Activated CD8-positive, alpha-beta memory T cell treated with anti-CD3 and anti-CD28 coated beads for 1 hour (primary cell): ENCODE data around the gene OR2S2.

ENCODE experiments used
- DNase-seq, 2 donors: peaks; one replicate each; pipeline ENCODE4 v3.0.0-alpha.2; 2020; ENCODE audit warnings: low read depth in 1 of 2; ENCODE audit errors: extremely low read depth in 1 of 2

Gene OR2S2

GRCh38 chr9:35910613-35911359 is 47.2 kb downstream of the OR2S2 start:
- DNase-seq = peak in 1 of 2 donors; percentile 8

DNA sequence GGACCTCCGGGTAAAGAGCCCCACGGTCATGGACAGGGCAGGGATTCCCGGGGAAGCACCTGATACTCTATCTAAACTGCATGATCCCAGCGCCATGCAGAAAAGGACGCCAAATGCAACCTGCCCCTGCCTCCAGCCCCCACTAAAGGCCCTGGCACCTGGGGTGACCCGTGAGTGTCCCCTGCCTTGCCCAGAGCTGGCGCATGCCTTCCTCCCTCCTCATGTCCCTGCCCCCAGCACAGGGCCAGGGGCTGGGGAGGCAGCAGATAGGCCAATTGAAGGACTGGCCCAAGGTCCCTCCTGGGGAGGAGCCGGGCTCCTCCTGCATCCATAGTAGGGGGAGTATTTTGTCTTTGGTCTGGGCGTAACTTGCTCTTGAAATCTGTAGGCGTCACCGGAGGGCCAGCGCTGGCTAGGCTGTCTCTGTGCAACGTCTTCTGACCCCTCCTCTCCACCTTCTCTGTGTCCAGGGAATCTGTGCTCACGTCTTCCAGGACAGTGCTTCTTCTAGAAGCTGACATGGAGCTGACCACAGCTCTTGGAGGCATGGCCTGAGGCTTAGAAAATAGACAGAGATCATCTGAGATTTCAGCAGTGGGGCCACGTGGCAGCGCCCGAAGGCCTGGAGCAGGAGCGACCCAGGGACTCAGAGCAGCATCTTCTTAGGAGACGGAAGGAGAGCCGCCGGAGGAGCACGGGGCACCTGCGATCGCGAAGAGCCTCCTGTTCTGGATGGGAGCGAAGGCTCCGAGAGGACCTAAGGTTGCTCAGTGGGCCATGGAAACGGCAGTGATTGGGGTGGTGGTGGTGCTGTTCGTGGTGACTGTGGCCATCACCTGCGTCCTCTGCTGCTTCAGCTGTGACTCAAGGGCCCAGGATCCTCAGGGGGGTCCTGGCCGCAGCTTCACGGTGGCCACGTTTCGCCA is 48.0 kb downstream of the OR2S2 start:
- no peak for DNase-seq

- no peak for DNase-seq
Observed at GRCh38 chr9:35909274-35909673, 48.7 kb downstream of the OR2S2 start, which contains the start of gene SPAAR. TSS of gene SPAAR (plus strand) at chr9:35909490. CDS start at chr9:35910464, 974 bp downstream.

DNA sequence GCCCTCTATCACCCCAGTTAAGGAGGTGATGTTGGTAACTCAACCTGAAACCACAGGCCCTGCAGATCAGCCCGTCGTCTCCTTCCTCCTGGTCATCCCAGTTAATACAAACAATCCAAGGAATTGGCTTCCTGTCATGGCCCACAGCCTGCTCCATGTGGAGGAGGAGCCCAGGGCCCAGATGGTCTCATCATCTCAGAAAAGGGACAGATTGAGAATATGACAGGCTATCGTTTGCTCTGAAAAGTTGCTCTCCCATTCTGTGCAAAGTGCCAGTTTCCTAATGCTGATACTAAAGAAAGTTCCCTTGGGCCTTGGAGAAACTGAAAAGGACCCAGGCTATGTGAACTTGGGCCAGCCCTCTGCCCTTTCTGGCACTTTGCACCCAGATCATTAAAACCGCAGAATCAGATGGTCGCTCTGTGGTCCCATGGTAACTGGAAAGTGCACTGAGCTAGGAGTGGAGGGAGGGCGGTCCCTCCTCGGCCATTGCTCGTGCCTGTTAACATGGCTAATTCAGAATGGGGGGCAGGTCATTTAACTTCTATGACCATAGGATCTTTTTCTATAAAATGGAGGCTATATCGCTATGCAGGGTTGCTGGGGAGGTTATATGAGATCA is 49.3 kb downstream of the OR2S2 start:
- no peak for DNase-seq

- no peak for DNase-seq
Observed at GRCh38 chr9:35907711-35908503, 50.0 kb downstream of the OR2S2 start.
